ENCODE data around the gene GIGYF2. TPM values are rescaled to one million over a fixed set of nuclear protein-coding genes. Genes with fewer than 3 reads are reported as not detected.

GIGYF2 gene
- total and polyA plus RNA-seq, 2 of the 13 experiments (the other 11 are each of a cell fraction or from before 2014, with no cell fraction given): 44.9 to 73.5 TPM

- TF ChIP-seq JARID2 (CRISPR knock-in tag; IDR thresholded peaks at IDR 0.05; ENCODE audit: insufficient replicate concordance) (no peak), KMT2A (CRISPR knock-in tag; IDR thresholded peaks at IDR 0.05) (peak; percentile 35; the same call in 1 of the 2 replicates), ZNF878 (CRISPR knock-in tag; IDR thresholded peaks at IDR 0.05) (no peak), ZMYM3 (CRISPR knock-in tag; IDR thresholded peaks at IDR 0.05) (no peak), NFE2L1 (CRISPR knock-in tag; IDR thresholded peaks at IDR 0.05; ENCODE audit: borderline replicate concordance) (no peak), NR2F2 (IDR thresholded peaks at IDR 0.05; ENCODE audit: borderline replicate concordance, low read depth) (no peak), PATZ1 (CRISPR knock-in tag; IDR thresholded peaks at IDR 0.05) (no peak), ZNF777 (CRISPR knock-in tag; IDR thresholded peaks at IDR 0.05) (no peak), TSC22D2 (CRISPR knock-in tag; IDR thresholded peaks at IDR 0.05; ENCODE audit: borderline replicate concordance) (no peak), ZNF282 (IDR thresholded peaks at IDR 0.05; ENCODE audit: partially characterized antibody) (no peak), REL (CRISPR knock-in tag; conservative IDR thresholded peaks at IDR 0.05) (no peak), FOXO4 (CRISPR knock-in tag; conservative IDR thresholded peaks at IDR 0.05) (no peak), ZFP62 (CRISPR knock-in tag; IDR thresholded peaks at IDR 0.05) (no peak), MED8 (CRISPR knock-in tag; IDR thresholded peaks at IDR 0.05; ENCODE audit: insufficient replicate concordance) (no peak), RFXAP (CRISPR knock-in tag; IDR thresholded peaks at IDR 0.05; ENCODE audit: borderline replicate concordance) (no peak), KLF11 (CRISPR knock-in tag; IDR thresholded peaks at IDR 0.05) (no peak), REXO4 (CRISPR knock-in tag; IDR thresholded peaks at IDR 0.05; ENCODE audit: borderline replicate concordance) (no peak), MATR3 (CRISPR knock-in tag; IDR thresholded peaks at IDR 0.05) (no peak), CAMTA2 (CRISPR knock-in tag; IDR thresholded peaks at IDR 0.05; ENCODE audit: borderline replicate concordance) (no peak), ZSCAN22 (CRISPR knock-in tag; IDR thresholded peaks at IDR 0.05) (no peak), MXD1 (CRISPR knock-in tag; IDR thresholded peaks at IDR 0.05) (no peak), ZNF232 (CRISPR knock-in tag; IDR thresholded peaks at IDR 0.05; ENCODE audit: borderline replicate concordance) (no peak), PAWR (CRISPR knock-in tag; IDR thresholded peaks at IDR 0.05; ENCODE audit: borderline replicate concordance) (no peak), NFE2L2 (IDR thresholded peaks at IDR 0.05; ENCODE audit: low read length) (no peak), USF2 (IDR thresholded peaks at IDR 0.05; ENCODE audit: low read depth, low read length) (no peak), USF2 (CRISPR knock-in tag; IDR thresholded peaks at IDR 0.05; ENCODE audit: borderline replicate concordance) (no peak), JUN (CRISPR knock-in tag; IDR thresholded peaks at IDR 0.05) (peak; percentile 92)
Measured at GRCh38 chr2:232860593-232861241, 163.6 kb downstream of the GIGYF2 start (continued).
